GM18951 (cell line): Measurements from ENCODE around the gene SOX8.

Experiments used
- POLR2A ChIP-seq: IDR thresholded peaks from 4 replicates; pipeline ENCODE4 v1.6.1; 2011; ENCODE audit warnings: mild to moderate bottlenecking; ENCODE audit not compliant: insufficient read length, insufficient read depth; ENCODE audit errors: extremely low read depth
- in situ Hi-C: fragments of 300-500 bp; cut with MboI; formaldehyde crosslinking; loops from one replicate; pipeline ENCODE4 v1.12.0; 2022; ENCODE audit warnings: low sequenced_read_pairs, mixed read lengths, inconsistent platforms; ENCODE audit not compliant: unreplicated experiment

Gene SOX8

DNA sequence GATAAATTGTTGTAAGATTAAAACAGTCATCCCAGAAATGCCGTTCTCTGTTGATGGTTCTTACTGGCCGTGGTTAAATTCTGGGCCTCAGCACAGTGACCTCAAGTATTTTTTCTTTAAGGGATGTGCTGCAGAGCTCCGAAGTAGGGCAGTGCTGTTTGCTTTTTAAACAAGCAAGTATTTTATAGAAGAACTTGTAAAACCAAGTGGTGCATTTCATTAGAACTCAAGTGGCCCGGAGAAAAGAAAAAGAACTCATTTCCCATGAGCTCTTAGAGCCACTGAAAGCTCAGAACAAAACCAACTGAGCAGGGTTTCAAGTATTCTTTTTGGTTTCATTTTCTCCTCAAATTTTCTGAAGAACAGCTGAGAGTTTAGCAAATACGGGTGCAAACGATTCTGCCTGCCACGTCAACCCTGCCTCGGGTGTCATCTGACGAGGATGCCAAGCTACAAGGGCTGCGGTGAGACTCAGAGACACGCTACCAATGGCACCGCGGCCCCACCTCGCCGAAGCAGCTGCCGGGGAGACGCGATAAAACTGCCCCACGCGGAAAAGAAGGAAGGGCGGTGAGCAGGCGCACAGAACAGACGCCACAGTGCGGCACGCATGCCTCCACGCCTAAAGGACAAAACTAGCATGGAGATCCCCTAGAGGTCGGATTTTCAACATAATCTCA, 17.1 kb upstream of the SOX8 start:
- in situ Hi-C loops = no loop called here
- TF ChIP-seq POLR2A = no peak

GRCh38 chr16:965036-965395, 16.6 kb upstream of the SOX8 start:
- in situ Hi-C loops = no loop called here
- TF ChIP-seq POLR2A = no peak

DNA sequence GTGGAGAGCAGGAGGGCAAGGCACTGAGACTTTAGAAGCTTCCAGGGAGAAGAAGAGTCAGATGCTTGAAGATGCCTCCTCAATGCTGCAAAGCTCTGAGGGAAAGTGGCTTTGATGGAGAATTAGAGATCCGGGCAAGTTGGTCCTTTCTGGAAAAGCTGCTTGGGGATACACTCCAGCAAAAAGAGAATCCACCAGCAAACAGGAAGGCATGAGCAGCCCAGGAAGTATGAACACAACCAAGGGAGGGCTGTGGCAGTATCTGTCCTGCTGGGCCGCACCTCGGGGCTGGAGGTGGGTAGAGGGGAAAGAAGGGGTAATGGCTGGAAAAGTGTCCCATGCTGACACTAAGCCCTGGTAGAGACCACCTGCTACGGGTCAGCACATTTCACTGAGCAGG, 16.1 kb upstream of the SOX8 start:
- no peak for TF ChIP-seq POLR2A
- in situ Hi-C loops = no loop called here

GRCh38 chr16:966035-966434, 15.5 kb upstream of the SOX8 start:
- TF ChIP-seq POLR2A = no peak
- in situ Hi-C loops = no loop called here

DNA sequence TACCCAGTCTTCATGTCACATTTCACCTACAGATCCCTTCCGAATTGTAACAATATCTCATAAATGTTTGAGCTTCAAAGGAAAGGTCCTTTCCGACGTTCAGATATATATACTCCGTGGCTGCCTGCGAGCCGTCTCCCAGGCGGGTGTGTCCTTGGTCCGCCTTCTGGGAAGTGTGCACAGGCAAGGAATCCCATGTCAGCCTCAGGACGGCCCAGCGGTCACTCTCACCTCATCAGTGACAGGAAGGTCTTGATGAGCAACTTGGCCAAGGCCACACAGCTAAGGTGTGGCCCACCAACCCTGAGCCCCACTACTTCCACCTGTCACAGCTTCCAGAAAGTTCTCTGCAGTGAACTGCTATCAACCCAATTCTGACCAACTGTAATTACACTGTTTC, 15.1 kb upstream of the SOX8 start:
- in situ Hi-C loops = no loop called here
- no peak for TF ChIP-seq POLR2A

DNA sequence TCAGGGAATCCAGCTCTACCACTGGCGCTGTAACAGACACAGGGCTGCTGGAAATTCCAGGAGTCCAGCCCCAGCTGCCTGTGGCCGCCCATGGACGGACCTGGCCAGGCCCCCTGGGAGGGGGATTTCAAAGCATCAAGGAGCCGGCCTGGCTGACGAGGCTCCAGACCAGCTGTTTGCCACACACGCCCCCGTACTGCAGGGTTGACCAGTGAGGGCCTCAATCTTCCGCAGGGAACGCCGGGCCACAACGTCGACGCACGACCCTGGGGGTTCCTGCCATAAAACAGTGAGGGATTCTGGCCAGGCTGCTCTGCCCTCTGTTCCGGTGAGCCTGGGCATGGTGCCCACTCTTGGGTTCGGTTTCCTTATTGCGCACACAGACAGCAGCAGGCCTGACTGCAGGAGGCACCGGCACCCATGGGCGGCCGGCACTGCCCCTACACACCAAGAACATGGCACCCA, 14.5 kb upstream of the SOX8 start:
- TF ChIP-seq POLR2A = no peak
- in situ Hi-C loops = no loop called here

DNA sequence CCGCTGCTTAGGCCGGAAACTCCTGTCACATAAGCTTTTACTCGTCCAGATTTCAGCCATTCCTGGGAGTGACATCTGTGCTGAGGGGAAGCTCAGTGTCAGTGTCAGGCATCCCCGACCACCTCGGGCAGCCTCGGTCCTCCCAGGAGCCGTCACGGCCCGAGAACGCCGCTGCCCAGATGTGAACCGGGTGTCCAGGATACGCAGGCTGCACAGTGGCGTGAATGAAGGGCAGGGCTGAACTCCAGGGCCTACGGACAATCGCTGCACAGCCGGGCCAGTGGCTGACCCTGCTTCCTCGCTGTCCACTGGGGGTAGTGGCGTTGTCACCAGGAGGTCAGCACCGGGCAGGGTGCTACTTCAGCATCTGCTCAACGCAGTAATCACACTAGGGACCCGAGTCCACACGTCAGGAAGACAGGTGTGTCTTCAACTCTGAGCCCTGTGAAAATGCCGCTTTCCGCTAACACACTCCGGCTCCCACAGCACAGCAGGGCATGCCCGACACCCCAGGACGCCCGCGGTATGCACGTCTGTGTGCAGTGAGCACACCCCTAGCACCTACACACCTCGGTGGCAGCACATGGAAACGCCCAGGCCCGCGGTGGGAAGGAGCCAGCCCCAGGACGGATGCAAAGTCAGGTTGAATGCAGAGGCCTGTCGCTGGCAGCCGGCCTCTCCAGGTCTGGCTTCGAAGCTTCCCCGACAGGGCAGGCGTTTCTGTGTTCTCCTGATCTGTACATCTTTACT, 13.8 kb upstream of the SOX8 start:
- in situ Hi-C loops = no loop called here
- TF ChIP-seq POLR2A = no peak

- in situ Hi-C loops = no loop called here
- no peak for TF ChIP-seq POLR2A
Measured at GRCh38 chr16:968620-969019, 12.9 kb upstream of the SOX8 start.

DNA sequence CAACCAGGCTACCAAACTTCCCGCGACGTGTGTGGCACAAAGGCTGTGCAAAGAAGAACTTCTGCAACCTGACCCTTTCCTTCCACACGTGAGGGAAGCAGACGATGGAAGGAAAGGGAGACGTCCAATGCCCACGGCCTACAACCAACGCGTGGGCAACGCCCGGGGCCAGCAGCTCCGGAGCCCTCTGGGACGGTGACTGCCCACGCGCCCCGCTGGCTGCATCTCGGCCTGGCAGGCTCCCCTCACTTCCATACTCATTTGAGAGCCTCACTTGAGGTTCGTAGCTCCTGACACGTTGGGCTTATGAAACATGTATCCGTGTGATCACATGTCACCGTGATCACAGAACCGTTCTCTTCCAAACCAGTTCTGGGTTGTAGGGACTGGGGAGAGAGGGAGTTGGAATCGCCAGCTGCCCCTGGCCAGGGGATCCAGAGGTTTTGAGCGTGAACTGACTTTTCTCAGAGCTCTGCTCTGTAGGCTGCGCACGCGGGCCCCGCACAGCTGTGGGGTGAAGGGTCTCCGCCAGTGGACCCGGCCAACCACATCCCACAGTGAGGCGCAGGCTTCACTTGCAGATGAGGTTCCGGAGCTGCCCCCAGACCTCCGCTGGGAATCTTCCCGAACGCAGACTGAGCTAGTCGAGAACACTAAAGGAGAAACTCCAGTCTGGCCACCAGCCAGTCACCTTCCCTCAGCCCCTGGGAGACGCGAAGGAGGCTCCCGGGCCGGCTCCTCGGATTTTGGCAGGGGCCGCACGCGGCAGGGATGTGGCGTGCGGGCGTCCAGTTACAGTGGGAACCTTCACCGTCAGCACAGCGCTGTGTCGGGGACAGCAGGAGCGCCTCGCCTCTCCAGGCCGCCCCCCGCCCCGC, 11.8 kb upstream of the SOX8 start:
- TF ChIP-seq POLR2A = no peak
- in situ Hi-C loops = no loop called here

DNA sequence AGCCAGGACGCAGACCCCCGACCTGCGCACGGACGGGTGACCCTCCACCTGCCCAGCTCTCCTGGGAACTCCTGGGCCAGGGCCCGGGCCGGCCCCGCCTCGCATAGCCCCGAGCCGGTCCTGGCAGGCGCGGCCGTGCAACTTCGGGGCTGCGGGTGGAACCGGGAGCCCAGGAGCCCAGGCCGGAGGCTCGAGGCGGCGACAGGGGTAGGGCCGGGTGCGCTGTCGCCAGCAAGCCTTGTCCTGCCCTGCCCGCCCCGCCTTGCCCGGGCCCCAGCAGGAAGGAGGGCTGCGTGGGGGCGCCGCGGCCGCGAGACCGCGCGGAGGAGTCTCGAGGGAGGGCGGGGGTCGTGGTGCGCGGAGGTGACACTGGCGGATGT, 11.2 kb upstream of the SOX8 start:
- no peak for TF ChIP-seq POLR2A
- in situ Hi-C loops = no loop called here

DNA sequence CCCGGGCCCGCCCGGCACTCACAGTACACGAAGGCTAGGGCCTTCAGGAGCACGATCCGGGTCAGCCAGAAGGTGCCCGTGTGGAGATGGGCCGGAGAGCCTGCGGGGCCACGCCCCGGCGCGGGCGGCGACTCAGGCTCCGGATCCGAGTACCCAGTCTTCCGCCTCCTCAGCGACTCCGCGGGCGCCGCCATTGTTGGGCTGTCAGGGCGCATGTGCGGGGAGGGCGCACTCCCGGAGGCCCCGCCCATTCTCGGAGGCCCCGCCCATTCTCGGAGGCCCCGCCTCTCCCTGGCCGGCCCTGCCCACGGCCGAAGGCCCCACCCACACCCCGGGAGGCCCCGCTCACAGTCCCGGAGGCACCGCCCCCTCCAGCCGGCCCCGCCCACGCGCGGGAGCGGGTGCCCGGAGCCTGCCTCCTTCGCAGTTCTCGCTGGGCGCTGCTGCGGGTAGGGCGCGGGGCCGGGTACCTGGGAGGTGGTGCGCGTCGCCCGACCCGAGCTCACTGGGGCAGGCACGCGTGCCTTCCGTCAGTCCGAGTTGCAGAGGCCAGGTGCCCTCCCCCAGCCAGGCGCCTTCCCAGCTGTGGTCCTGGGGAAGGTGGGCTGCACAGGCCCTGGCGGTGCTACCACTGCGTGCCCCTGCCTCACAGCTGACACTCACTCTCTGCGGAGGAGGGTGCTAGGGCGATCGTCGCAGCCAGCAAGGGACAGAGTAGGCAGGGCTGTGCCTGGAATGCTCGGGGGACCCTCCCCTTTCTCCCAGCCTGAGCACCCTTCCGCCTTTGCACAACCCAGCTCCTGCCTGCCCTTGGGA, 10.6 kb upstream of the SOX8 start, which contains the start of gene LMF1:
TSS of gene LMF1 (minus strand) at position 219 of the 816 bp plus-strand sequence. CDS start at position 215, 4 bp downstream.
- peak; percentile 89 for TF ChIP-seq POLR2A
- in situ Hi-C loops = no loop called here

- in situ Hi-C loops = no loop called here
- TF ChIP-seq POLR2A = no peak
Measured at GRCh38 chr16:971582-971905, 10.0 kb upstream of the SOX8 start.

DNA sequence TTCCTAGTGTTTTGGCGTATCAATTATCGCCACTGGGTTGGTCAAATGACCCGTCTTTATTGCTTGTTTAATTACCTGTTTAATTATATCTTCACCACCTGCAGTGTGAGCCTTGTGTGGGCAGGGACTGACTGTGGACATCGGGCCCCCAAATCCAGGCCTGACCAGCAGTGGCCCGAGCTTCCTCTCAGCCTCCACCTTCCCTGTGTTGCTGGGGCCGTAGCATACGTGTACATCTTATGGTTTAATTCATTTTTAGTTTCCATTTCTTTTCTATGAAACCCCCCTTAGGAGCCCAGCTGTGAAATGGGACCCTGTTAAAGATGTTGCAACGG, 9.6 kb upstream of the SOX8 start:
- no peak for TF ChIP-seq POLR2A
- in situ Hi-C loops = no loop called here

DNA sequence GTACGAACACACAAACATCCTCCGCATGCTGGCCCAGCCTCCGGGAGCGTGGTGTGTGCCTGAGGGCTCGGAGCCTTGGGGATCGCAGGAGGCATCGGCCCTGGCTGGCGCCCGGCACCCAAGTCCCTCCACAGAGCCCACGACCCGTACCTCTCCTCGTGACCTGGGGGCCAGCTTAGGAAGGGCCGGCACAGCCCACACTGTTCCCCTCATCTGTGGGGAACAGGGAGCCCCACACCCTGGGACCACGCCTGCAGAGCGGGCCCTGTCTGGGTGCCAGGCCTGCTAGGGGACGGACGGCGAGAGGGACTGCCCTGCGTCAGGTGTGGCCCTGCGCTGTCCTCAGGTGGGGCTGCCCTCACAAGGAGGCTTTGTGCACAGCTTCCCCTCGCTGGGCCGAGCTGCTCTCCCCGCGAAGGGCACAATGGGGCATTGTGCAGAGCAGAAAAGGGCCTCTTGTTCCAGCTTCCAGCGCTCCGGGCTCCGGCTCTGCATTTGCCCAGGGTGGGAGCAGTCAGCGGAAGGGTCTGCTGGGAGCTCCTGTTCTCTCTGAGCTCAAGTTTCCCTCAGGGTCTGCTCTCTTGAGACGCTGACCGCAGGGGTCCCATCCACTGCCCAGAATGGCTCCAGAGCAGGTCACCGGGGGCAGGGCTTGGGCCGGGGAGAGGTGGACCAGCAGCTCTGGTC, 9.1 kb upstream of the SOX8 start:
- in situ Hi-C loops = no loop called here
- no peak for TF ChIP-seq POLR2A
